HepG2 (cell line): ENCODE results near the gene MOAP1. TPM values are rescaled to one million over a fixed set of nuclear protein-coding genes. Genes with fewer than 3 reads are reported as not detected.

Experiments
- ISL2 ChIP-seq: sonication (generic); formaldehyde crosslinking; IDR thresholded peaks from 2 replicates; pipeline ENCODE4 v1.5.0; 2020; ENCODE audit warnings: missing genetic modification reagents
- KAT8 ChIP-seq: IDR thresholded peaks from 2 replicates; pipeline ENCODE4 v1.6.1; 2016; ENCODE audit warnings: missing genetic modification reagents, missing compliant biosample characterization
- MIER3 ChIP-seq: IDR thresholded peaks from 2 replicates; pipeline ENCODE4 v1.6.1; 2016; ENCODE audit warnings: missing compliant biosample characterization, borderline replicate concordance
- ZBTB21 ChIP-seq: sonication (generic); formaldehyde crosslinking; IDR thresholded peaks from 2 replicates; pipeline ENCODE4 v1.4.0; 2020; ENCODE audit warnings: missing genetic modification reagents
- ZMYM2 ChIP-seq: sonication (generic); formaldehyde crosslinking; IDR thresholded peaks from 2 replicates; pipeline ENCODE4 v1.8.0; 2022; ENCODE audit warnings: mild to moderate bottlenecking, missing genetic modification reagents
- ZNF343 ChIP-seq: sonication (generic); formaldehyde crosslinking; IDR thresholded peaks from 2 replicates; pipeline ENCODE4 v1.4.0; 2020; ENCODE audit warnings: mild to moderate bottlenecking, missing genetic modification reagents
- ZNF549 ChIP-seq: sonication (generic); formaldehyde crosslinking; IDR thresholded peaks from 2 replicates; pipeline ENCODE4 v1.5.0; 2020; ENCODE audit warnings: missing genetic modification reagents
- ZNF660 ChIP-seq: sonication (generic); formaldehyde crosslinking; IDR thresholded peaks from 2 replicates; pipeline ENCODE4 v1.5.1; 2020; ENCODE audit warnings: mild to moderate bottlenecking, low read depth, missing genetic modification reagents, borderline replicate concordance
- ZSCAN25 ChIP-seq: sonication (generic); formaldehyde crosslinking; IDR thresholded peaks from 2 replicates; pipeline ENCODE4 v1.8.0; 2022; ENCODE audit warnings: mild to moderate bottlenecking, missing genetic modification reagents
- polyA plus RNA-seq, 8 experiments: library from polyadenylated mRNA; depleted of rRNA in 3 of 8; stranded (reverse) in 7 of 8; unstranded in 1 of 8; fragments of >200 nt; fragmentation: Illumina TruSeq in 4 of 8; extraction: Trizol in 4 of 8; gene quantifications; 2 replicates each; pipeline versions ENCODE4 v1.2.1 to v1.2.3, GENCODE V29; 2011 to 2016; ENCODE audit warnings: low read depth in 4 of 8, missing spikeins in 1 of 8, mixed read lengths in 1 of 8; ENCODE audit not compliant: insufficient read depth in 1 of 8
- total RNA-seq, 5 experiments: library from RNA; depleted of rRNA; stranded (reverse); fragments of >200 nt; fragmentation: Illumina TruSeq; extraction: Trizol; gene quantifications; 2 replicates each; pipeline ENCODE4 v1.2.3, GENCODE V29; 2016; ENCODE audit warnings: low read depth in 1 of 5
- TF ChIP-seq, protein P1 (sequence below): sonication (generic); formaldehyde crosslinking; IDR thresholded peaks from 2 replicates; pipeline ENCODE4 v1.4.0; 2020; ENCODE audit warnings: missing genetic modification reagents
- TF ChIP-seq, protein P2 (sequence below): sonication (generic); formaldehyde crosslinking; IDR thresholded peaks from 2 replicates; pipeline ENCODE4 v1.5.0; 2020; ENCODE audit warnings: missing genetic modification reagents
- TF ChIP-seq, protein P3 (sequence below): sonication (generic); formaldehyde crosslinking; IDR thresholded peaks from 2 replicates; pipeline ENCODE4 v1.4.0; 2020; ENCODE audit warnings: mild to moderate bottlenecking, missing genetic modification reagents
- TF ChIP-seq, protein P4 (sequence below): sonication (generic); formaldehyde crosslinking; IDR thresholded peaks from 2 replicates; pipeline ENCODE4 v1.5.1; 2020; ENCODE audit warnings: missing genetic modification reagents, mild to moderate bottlenecking, borderline replicate concordance
- TF ChIP-seq, protein P5 (sequence below): sonication (generic); formaldehyde crosslinking; IDR thresholded peaks from 2 replicates; pipeline ENCODE4 v1.4.0; 2020; ENCODE audit warnings: mild to moderate bottlenecking, missing genetic modification reagents
- TF ChIP-seq, protein P6 (sequence below): sonication (generic); formaldehyde crosslinking; IDR thresholded peaks from 2 replicates; pipeline ENCODE4 v1.8.0; 2022; ENCODE audit warnings: mild to moderate bottlenecking, missing genetic modification reagents; ENCODE audit not compliant: insufficient replicate concordance
- TF ChIP-seq, protein P7 (sequence below): sonication (generic); formaldehyde crosslinking; IDR thresholded peaks from 2 replicates; pipeline ENCODE4 v1.4.0; 2020; ENCODE audit warnings: mild to moderate bottlenecking, low read depth, missing genetic modification reagents

The MOAP1 gene
- total and polyA plus RNA-seq, 2 of the 13 experiments (the other 11 are each of a cell fraction or from before 2014, with no cell fraction given) = 14.6 to 47.0 TPM

DNA sequence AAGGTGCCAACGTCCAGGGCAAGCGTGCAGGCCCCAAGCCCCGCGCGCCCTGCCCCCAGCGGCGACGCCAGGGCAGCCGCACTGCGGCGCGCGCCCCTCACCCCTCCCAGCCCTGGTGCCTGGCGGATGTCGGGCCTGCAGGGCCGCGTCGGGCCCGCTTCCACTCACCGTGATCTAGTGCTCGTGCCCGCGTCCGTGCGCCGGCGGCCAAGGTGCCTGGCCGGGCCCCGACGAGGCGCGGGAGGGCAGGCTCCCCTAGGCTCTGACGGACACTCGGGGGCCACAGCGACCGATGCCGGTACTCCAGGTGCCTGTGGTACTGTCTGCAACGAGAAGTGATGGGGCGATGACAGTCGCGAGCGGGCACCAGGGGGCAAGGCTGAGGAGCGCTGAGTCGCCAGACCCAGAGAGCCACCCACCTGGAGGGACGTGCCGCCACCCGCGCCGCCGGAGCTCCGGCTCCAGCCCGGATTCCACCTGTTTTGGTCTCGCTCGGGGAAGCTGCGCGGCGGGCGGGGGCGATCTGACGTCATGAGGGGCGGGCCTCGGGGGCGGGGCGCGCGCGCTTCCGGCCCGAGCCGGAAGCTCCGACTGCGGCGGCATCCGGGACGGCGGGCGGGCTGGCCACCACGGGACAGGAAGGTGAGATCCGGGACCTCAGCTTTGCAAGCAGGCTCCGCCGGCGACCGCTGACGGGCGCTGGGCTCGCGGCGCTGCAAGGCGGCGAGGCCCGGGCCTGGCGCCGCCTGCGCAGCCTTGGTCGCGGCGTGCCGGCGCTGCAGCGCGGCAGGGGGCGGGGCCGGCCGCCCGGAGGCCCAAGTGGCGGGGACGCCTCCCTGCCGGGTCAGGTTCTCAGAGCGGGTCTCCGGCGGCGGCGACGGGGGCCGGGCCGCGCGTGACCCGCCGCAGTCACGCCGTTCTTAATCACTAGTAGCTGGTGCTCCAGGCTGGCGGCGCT, at the start of gene MOAP1, which contains the start of gene LYSET (continued):
- TF ChIP-seq, protein P1, sequence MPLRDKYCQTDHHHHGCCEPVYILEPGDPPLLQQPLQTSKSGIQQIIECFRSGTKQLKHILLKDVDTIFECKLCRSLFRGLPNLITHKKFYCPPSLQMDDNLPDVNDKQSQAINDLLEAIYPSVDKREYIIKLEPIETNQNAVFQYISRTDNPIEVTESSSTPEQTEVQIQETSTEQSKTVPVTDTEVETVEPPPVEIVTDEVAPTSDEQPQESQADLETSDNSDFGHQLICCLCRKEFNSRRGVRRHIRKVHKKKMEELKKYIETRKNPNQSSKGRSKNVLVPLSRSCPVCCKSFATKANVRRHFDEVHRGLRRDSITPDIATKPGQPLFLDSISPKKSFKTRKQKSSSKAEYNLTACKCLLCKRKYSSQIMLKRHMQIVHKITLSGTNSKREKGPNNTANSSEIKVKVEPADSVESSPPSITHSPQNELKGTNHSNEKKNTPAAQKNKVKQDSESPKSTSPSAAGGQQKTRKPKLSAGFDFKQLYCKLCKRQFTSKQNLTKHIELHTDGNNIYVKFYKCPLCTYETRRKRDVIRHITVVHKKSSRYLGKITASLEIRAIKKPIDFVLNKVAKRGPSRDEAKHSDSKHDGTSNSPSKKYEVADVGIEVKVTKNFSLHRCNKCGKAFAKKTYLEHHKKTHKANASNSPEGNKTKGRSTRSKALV (CRISPR knock-in tag) = 0 out of 2 replicates have a peak, but pooled peaks have one; percentile 60
- no peak for TF ChIP-seq ZBTB21 (CRISPR knock-in tag)
- no peak for TF ChIP-seq ZNF660 (CRISPR knock-in tag)
- TF ChIP-seq KAT8 (CRISPR knock-in tag) = peak; percentile 65
- no peak; the same call in 1 of the 2 replicates for TF ChIP-seq ISL2 (CRISPR knock-in tag)
- TF ChIP-seq ZNF549 = no peak
- no peak for TF ChIP-seq ZMYM2 (CRISPR knock-in tag)
- TF ChIP-seq, protein P2, sequence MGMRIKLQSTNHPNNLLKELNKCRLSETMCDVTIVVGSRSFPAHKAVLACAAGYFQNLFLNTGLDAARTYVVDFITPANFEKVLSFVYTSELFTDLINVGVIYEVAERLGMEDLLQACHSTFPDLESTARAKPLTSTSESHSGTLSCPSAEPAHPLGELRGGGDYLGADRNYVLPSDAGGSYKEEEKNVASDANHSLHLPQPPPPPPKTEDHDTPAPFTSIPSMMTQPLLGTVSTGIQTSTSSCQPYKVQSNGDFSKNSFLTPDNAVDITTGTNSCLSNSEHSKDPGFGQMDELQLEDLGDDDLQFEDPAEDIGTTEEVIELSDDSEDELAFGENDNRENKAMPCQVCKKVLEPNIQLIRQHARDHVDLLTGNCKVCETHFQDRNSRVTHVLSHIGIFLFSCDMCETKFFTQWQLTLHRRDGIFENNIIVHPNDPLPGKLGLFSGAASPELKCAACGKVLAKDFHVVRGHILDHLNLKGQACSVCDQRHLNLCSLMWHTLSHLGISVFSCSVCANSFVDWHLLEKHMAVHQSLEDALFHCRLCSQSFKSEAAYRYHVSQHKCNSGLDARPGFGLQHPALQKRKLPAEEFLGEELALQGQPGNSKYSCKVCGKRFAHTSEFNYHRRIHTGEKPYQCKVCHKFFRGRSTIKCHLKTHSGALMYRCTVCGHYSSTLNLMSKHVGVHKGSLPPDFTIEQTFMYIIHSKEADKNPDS (CRISPR knock-in tag) = 0 out of 2 replicates have a peak, but pooled peaks have one; percentile 63
- TF ChIP-seq, protein P3, sequence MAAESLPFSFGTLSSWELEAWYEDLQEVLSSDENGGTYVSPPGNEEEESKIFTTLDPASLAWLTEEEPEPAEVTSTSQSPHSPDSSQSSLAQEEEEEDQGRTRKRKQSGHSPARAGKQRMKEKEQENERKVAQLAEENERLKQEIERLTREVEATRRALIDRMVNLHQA (CRISPR knock-in tag) = no peak
- TF ChIP-seq ZSCAN25 (CRISPR knock-in tag) = peak; percentile 87
- TF ChIP-seq ZNF343 (CRISPR knock-in tag) = no peak
- no peak for TF ChIP-seq MIER3 (CRISPR knock-in tag)
- TF ChIP-seq, protein P4, sequence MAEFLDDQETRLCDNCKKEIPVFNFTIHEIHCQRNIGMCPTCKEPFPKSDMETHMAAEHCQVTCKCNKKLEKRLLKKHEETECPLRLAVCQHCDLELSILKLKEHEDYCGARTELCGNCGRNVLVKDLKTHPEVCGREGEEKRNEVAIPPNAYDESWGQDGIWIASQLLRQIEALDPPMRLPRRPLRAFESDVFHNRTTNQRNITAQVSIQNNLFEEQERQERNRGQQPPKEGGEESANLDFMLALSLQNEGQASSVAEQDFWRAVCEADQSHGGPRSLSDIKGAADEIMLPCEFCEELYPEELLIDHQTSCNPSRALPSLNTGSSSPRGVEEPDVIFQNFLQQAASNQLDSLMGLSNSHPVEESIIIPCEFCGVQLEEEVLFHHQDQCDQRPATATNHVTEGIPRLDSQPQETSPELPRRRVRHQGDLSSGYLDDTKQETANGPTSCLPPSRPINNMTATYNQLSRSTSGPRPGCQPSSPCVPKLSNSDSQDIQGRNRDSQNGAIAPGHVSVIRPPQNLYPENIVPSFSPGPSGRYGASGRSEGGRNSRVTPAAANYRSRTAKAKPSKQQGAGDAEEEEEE (CRISPR knock-in tag) = no peak
- TF ChIP-seq, protein P5, sequence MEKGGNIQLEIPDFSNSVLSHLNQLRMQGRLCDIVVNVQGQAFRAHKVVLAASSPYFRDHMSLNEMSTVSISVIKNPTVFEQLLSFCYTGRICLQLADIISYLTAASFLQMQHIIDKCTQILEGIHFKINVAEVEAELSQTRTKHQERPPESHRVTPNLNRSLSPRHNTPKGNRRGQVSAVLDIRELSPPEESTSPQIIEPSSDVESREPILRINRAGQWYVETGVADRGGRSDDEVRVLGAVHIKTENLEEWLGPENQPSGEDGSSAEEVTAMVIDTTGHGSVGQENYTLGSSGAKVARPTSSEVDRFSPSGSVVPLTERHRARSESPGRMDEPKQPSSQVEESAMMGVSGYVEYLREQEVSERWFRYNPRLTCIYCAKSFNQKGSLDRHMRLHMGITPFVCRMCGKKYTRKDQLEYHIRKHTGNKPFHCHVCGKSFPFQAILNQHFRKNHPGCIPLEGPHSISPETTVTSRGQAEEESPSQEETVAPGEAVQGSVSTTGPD (CRISPR knock-in tag) = no peak
- TF ChIP-seq, protein P6, sequence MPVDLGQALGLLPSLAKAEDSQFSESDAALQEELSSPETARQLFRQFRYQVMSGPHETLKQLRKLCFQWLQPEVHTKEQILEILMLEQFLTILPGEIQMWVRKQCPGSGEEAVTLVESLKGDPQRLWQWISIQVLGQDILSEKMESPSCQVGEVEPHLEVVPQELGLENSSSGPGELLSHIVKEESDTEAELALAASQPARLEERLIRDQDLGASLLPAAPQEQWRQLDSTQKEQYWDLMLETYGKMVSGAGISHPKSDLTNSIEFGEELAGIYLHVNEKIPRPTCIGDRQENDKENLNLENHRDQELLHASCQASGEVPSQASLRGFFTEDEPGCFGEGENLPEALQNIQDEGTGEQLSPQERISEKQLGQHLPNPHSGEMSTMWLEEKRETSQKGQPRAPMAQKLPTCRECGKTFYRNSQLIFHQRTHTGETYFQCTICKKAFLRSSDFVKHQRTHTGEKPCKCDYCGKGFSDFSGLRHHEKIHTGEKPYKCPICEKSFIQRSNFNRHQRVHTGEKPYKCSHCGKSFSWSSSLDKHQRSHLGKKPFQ (CRISPR knock-in tag) = peak; percentile 85
- TF ChIP-seq, protein P7, sequence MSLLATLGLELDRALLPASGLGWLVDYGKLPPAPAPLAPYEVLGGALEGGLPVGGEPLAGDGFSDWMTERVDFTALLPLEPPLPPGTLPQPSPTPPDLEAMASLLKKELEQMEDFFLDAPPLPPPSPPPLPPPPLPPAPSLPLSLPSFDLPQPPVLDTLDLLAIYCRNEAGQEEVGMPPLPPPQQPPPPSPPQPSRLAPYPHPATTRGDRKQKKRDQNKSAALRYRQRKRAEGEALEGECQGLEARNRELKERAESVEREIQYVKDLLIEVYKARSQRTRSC (CRISPR knock-in tag) = peak; percentile 72; the same call in 1 of the 2 replicates
